22Rv1 (cell line): ENCODE results near the gene MCCD1.

Experiments
- ZFX ChIP-seq: fragments of 450-650 bp; IDR thresholded peaks from 2 replicates; pipeline ENCODE4 v1.6.1; 2017; ENCODE audit warnings: antibody characterized with exemption, borderline replicate concordance
- TF ChIP-seq, protein P1 (sequence below): fragments of 450-650 bp; IDR thresholded peaks from 2 replicates; pipeline ENCODE4 v1.5.1; 2017; ENCODE audit warnings: mild to moderate bottlenecking

DNA sequence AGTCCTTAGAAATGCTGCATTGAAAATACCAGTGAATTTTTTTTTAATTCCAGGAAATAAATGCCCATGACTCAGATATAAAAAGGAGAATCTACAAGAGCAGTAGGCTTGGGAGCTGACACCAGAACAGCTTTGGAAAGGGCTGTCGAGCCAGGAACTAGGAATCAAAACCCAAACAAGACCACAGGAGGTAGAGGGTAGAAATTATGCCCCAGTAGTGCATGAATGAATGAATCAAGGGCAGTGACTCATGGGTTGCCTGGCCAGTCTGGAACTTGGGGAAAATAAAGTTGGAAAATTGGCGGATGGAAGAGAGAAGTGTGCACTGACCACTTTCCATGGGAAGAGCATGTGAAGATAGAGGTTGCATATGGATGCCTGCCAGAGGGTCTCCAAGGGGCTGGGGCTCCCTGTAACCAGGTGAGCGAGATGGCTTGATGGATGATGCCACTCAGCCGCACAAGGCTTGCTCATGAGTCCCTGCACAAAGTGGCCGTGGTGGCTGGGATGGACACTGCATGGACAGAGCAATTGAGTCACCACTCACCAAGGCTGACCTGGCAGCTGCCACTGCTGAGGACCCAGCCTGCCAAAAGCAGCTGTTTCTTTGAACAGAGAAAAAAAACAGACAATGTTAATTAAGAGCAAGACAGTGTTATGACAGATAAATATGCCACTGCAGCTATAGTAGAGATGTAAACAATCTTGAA, 15.2 kb upstream of the MCCD1 start:
- TF ChIP-seq, protein P1, sequence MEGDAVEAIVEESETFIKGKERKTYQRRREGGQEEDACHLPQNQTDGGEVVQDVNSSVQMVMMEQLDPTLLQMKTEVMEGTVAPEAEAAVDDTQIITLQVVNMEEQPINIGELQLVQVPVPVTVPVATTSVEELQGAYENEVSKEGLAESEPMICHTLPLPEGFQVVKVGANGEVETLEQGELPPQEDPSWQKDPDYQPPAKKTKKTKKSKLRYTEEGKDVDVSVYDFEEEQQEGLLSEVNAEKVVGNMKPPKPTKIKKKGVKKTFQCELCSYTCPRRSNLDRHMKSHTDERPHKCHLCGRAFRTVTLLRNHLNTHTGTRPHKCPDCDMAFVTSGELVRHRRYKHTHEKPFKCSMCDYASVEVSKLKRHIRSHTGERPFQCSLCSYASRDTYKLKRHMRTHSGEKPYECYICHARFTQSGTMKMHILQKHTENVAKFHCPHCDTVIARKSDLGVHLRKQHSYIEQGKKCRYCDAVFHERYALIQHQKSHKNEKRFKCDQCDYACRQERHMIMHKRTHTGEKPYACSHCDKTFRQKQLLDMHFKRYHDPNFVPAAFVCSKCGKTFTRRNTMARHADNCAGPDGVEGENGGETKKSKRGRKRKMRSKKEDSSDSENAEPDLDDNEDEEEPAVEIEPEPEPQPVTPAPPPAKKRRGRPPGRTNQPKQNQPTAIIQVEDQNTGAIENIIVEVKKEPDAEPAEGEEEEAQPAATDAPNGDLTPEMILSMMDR: no peak
- TF ChIP-seq ZFX: no peak
